WERI-Rb-1 (cell line): ENCODE results near the gene MPPED2.

ENCODE experiments used
- DNase-seq: peaks from one replicate; pipeline ENCODE4 v3.0.0-alpha.2; 2020
- H3K27ac ChIP-seq: fragments of 250-450 bp; sonication (Bioruptor Pico); 2 replicates; pipeline ENCODE4 v1.5.1; 2020; ENCODE audit warnings: mild to moderate bottlenecking, moderate library complexity
- H3K27me3 ChIP-seq: fragments of 250-450 bp; sonication (Bioruptor Pico); 2 replicates; pipeline ENCODE4 v1.5.1; 2021; ENCODE audit warnings: mild to moderate bottlenecking, low read depth, moderate library complexity; ENCODE audit not compliant: insufficient read depth, severe bottlenecking
- H3K36me3 ChIP-seq: fragments of 250-450 bp; sonication (Bioruptor Pico); 2 replicates; pipeline ENCODE4 v1.5.1; 2020; ENCODE audit warnings: mild to moderate bottlenecking, moderate library complexity
- H3K4me3 ChIP-seq: 2 replicates; pipeline ENCODE4 v1.5.1; 2011; ENCODE audit warnings: low read depth, mild to moderate bottlenecking, control low read depth, low read length
- H3K9me3 ChIP-seq: fragments of 250-450 bp; sonication (Bioruptor Pico); 2 replicates; pipeline ENCODE4 v1.5.1; 2021; ENCODE audit warnings: mild to moderate bottlenecking, moderate library complexity; ENCODE audit not compliant: severe bottlenecking
- TF ChIP-seq, protein P1 (sequence below): IDR thresholded peaks from 2 replicates; pipeline ENCODE4 v1.5.1; 2011; ENCODE audit warnings: low read depth, mild to moderate bottlenecking, control low read depth, inconsistent platforms, low read length

The MPPED2 gene

DNA sequence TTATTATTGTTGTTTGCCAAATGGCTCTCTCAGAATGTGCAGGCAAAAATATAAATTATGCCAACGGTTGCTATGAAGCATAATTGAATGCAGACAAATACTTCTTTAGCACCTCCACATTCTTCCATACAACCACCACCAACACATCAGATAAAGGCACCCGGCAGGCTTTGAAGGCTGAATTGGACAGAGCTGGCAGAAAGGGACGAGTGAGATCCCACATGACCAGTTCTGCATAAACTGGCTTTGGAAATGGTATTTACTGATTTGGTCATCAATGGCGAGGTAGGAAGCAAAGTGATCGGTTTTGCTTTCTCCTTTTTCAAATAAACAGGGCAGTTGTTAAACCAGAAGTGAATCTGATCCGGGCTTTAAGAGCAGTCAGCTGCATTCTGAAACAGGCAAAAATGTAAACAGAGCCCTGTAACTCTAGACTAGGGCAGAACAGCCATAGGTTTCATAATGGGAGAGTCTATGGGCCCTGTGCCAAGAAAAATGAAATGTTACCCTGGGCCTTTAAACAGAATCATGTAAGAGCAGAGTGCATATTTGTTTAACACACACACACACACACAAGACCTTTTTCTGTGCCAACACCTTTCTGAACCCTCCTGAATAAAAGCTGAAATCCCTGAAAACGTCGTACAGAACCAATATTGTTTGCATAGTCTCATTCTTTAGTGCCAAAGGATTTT lies 97.7 kb downstream of the MPPED2 start:
- Histone ChIP-seq H3K36me3 (peaks cover 56% of the 10 kb centered on the region), H3K27me3 (no peaks in the 10 kb centered on the region), H3K9me3 (no peaks in the 10 kb centered on the region), H3K27ac (no peak overlapping the region), H3K4me3 (no peak overlapping the region)
- TF ChIP-seq, protein P1, sequence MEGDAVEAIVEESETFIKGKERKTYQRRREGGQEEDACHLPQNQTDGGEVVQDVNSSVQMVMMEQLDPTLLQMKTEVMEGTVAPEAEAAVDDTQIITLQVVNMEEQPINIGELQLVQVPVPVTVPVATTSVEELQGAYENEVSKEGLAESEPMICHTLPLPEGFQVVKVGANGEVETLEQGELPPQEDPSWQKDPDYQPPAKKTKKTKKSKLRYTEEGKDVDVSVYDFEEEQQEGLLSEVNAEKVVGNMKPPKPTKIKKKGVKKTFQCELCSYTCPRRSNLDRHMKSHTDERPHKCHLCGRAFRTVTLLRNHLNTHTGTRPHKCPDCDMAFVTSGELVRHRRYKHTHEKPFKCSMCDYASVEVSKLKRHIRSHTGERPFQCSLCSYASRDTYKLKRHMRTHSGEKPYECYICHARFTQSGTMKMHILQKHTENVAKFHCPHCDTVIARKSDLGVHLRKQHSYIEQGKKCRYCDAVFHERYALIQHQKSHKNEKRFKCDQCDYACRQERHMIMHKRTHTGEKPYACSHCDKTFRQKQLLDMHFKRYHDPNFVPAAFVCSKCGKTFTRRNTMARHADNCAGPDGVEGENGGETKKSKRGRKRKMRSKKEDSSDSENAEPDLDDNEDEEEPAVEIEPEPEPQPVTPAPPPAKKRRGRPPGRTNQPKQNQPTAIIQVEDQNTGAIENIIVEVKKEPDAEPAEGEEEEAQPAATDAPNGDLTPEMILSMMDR: no peak
- DNase-seq: no peak

DNA sequence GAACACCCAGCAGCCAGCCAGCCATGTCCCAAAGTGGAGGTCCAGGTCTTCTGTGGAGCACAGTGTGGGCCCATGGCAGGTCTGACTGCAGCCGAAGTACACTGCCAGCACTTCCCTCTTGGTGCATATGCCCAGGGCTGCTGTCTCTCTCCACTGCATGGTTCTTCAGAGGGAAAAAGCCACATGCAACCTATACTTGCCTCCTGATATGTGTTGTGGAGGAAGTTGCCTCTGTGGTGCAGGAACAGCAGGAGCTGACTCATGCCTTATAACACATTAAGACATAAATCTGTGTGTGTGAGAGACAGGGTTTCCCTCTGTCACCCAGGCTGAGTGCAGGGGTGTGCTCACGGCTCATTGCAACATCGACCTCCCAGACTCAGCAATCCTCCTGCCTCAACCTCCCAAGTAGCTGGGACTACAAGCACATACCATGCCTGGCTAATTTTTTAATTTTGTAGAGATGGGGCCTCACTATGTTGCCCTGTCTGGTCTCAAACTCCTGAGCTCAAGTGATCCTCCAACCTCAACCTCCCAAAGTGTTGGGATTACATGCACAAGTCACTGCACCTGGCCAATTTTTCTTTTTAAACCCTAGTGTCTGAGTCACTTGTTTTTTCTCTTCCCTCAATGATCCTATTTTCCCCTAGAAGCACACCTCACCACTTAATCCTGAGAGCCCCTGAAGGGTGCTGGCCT lies 98.8 kb downstream of the MPPED2 start:
- no peak for DNase-seq
- TF ChIP-seq, protein P1: no peak
- Histone ChIP-seq H3K4me3 (no peak overlapping the region), H3K27ac (no peak overlapping the region), H3K27me3 (no peaks in the 10 kb centered on the region), H3K36me3 (peaks cover 48% of the 10 kb centered on the region), H3K9me3 (no peaks in the 10 kb centered on the region)

DNA sequence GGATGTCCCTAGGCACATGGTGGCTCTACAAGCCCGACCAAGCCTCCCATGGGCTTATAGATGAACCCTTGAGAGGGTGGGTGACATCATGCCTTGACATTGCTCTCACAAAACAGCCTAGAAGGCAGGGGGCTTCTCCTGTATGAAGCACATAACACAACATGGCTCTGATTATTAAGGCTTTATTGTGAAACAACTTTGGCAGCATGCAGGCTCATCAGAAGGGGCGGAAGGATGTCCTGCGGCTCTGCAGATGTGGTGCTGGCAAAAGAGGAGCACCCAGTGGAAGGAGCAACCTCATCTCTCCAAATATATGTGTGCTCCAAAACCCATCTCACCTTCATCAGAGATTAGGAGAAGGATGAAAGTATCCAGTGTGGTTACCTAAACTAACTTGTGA lies 100.4 kb downstream of the MPPED2 start:
- H3K4me3 ChIP-seq: no peak overlapping the region
- H3K27ac ChIP-seq: no peak overlapping the region
- peaks cover 40% of the 10 kb centered on the region for H3K36me3 ChIP-seq
- TF ChIP-seq, protein P1: no peak
- no peaks in the 10 kb centered on the region for H3K9me3 ChIP-seq
- no peak for DNase-seq
- H3K27me3 ChIP-seq: no peaks in the 10 kb centered on the region

DNA sequence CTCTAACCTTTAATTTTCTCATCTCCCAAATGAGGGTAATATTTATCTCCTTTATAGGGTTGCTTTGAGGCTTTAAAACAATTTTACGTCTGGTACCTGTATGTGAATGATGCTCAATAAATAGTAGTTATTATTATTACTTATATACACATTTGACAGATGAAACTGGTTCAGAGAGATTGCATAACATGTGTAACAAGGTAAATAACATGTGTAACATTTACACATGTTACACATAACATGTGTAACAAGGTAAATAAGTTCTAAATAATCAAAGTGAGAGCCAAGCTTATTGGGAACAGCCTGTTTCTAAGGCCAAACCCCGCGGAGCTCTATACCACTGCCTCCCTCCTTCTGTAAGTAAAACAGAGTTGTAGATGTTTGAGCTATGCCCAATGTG lies 100.9 kb downstream of the MPPED2 start:
- Histone ChIP-seq H3K27ac (no peak overlapping the region), H3K36me3 (peaks cover 36% of the 10 kb centered on the region), H3K4me3 (no peak overlapping the region), H3K27me3 (no peaks in the 10 kb centered on the region), H3K9me3 (no peaks in the 10 kb centered on the region)
- TF ChIP-seq, protein P1: no peak
- no peak for DNase-seq

DNA sequence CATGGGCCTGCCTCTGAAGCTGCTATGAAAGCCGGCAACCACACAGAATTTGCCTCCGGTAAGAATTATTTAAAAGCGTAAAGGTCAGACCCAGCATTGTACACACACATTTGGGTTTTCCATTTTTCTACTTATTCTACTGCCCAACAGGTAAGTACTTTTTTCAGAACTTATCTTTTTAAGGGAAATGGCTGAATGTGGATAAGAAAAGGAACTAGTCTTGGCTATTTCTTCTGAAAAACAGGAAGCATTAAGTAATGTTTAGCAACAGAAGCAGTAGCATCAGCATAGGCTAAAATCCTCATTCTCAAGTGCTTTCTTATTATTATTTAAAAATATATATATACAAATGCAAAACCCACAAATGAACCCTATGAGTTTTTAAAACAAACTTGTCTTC lies 103.1 kb downstream of the MPPED2 start:
- Histone ChIP-seq H3K27ac (no peak overlapping the region), H3K27me3 (no peaks in the 10 kb centered on the region), H3K36me3 (peaks cover 30% of the 10 kb centered on the region), H3K4me3 (no peak overlapping the region), H3K9me3 (no peaks in the 10 kb centered on the region)
- no peak for DNase-seq
- TF ChIP-seq, protein P1: no peak
